Left colon (tissue), 2 donors: Measurements from ENCODE around the gene PACC1. TPM values are rescaled to one million over a fixed set of nuclear protein-coding genes. Genes with fewer than 3 reads are reported as not detected.

Source experiments
- ATAC-seq: fragments of 200-7000 bp; cut with Tn5 transposase; one replicate; pipeline ENCODE4 v1.9.1; 2020; ENCODE audit warnings: mild to moderate bottlenecking, moderate library complexity
- DNase-seq, 2 donors: peaks; one replicate each; pipeline ENCODE4 v3.0.0-alpha.2; 2020
- intact Hi-C, 2 donors: fragments of 100-400 bp; cut with DNase I in 1 of 2; cut with micrococcal nuclease in 1 of 2; formaldehyde crosslinking; loops; one replicate each; pipeline versions ENCODE4 v1.11.2 to v1.14.0; 2022; cut with DNase I, micrococcal nuclease
- long read RNA-seq: library from polyadenylated mRNA; unstranded; transcript quantifications from one replicate; pipeline ENCODE4 v2.0.0, GENCODE V29; 2021
- total RNA-seq, 2 donors: library from RNA; stranded (reverse); fragmentation: NEBNext Ultra II Directional; extraction: Animal tissue kit (Norgen Biotek cat#: 25700); gene quantifications; one replicate each; pipeline ENCODE4 v1.2.1, GENCODE V29; 2021
- donor health status: DM: no; HTN: no; CAD: no.
- donor health status: DM: yes; HTN: yes; CAD: no.

PACC1 gene
- 1 to 10 TPM; 2.8 to 2.9 TPM for total RNA-seq
- long read RNA-seq, partial matches to known transcripts: 0 of 6 reads
- long read RNA-seq, other reads (novel, unspliced or antisense): 2 of 6 reads

- ATAC-seq: peak; percentile 96
- peak; percentile 90 to 91 for DNase-seq
- intact Hi-C loops: no loop called here
These were observed at the start of gene PACC1 for GRCh38 chr1:212414328-212415106. TSS of gene PACC1 (minus strand) at chr1:212414886. CDS start at chr1:212414757, 129 bp downstream.

GRCh38 chr1:212463565-212464285 lies 49.0 kb upstream of the PACC1 start:
- intact Hi-C loops: no loop called here
- DNase-seq (no peak), ATAC-seq (no peak)

GRCh38 chr1:212461916-212462660 lies 47.4 kb upstream of the PACC1 start:
- intact Hi-C loops: no loop called here
- DNase-seq (no peak), ATAC-seq (no peak)

GRCh38 chr1:212460376-212460775 lies 45.7 kb upstream of the PACC1 start:
- intact Hi-C loops: no loop called here
- ATAC-seq (no peak), DNase-seq (no peak)

- ATAC-seq: no peak
- intact Hi-C loops: loop anchor here (5.0 to 10.0 kb wide), 3 partner anchors 85 to 405 kb away; no protein-coding TSS in a partner anchor
- DNase-seq: no peak
These were observed 45.0 kb upstream of the PACC1 start for GRCh38 chr1:212459656-212460055.

DNA sequence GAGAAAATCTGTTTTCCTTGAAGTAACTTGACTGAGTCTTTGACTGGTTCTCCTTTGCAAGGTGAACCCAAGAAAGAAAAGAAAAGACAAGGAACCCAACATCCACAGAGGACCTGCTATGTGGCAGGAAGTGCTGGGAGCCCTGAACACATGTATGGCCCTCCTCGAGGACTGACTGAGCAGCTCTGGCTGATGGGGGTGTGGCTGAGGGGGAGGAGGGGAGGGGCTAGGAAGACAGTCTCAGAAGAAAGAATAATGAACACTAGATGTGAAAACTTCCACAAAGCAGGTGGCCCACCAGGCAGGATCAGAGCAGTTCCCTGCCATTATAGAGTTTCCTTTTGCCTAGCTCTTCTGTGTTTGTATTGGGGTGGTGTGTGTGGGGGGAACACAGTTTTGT lies 44.1 kb upstream of the PACC1 start:
- no peak for ATAC-seq
- DNase-seq: no peak
- intact Hi-C loops: loop anchor here (5.0 to 10.0 kb wide), 3 partner anchors 84 to 404 kb away; no protein-coding TSS in a partner anchor

GRCh38 chr1:212457740-212458338 lies 43.2 kb upstream of the PACC1 start:
- DNase-seq (peak in 1 of 2 donors; percentile 51), ATAC-seq (peak; percentile 54)
- intact Hi-C loops: loop anchor here (5.0 to 10.0 kb wide), 3 partner anchors 83 to 403 kb away; no protein-coding TSS in a partner anchor

DNA sequence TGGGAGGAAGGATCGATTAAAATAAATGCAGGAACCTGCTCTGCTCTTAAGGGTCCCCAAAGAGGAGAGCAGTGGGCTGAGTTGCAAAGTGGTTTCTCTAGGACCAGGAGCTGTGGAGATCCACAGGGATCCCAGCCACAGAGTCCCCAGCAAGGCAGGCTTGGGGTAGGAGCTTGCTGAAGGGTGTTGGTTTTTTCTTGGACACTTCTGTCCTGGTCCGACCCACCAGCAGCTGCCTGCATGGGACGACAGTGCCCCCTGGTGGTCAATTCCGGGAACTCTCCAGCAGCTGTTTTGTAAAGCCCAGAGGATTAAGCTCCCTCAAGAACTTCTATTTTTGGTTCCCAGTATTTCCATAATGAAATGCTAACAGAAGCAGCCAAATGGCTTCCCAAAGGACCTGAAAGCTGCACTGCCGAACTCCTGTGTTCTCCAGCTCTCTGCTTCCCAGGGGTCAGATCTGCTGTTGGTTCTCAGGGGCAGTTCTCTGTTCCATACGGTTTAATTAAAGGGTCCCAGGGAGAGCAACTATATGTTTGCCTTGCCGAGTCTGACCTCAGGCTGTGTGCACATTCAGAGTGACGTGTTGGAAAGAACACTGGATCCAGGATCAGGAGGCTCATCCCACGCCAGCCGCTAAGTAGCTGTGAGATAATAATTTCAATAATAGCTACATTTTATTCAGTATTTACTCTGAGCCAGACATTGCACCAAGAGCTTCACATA lies 41.3 kb upstream of the PACC1 start:
- peak; percentile 84 for ATAC-seq
- intact Hi-C loops: loop anchor here (5.0 to 10.0 kb wide), 3 partner anchors 81 to 401 kb away; no protein-coding TSS in a partner anchor
- DNase-seq: peak; percentile 63 to 86

GRCh38 chr1:212455401-212455800 lies 40.7 kb upstream of the PACC1 start:
- DNase-seq (no peak), ATAC-seq (no peak)
- intact Hi-C loops: loop anchor here (5.0 to 10.0 kb wide), 3 partner anchors 81 to 401 kb away; no protein-coding TSS in a partner anchor

GRCh38 chr1:212454741-212455140 lies 40.1 kb upstream of the PACC1 start:
- intact Hi-C loops: loop anchor here (5.0 to 10.0 kb wide), 3 partner anchors 80 to 400 kb away; no protein-coding TSS in a partner anchor
- no peak for ATAC-seq

GRCh38 chr1:212453156-212453857 lies 38.6 kb upstream of the PACC1 start:
- intact Hi-C loops: loop anchor here (10.0 kb wide), 2 partner anchors 79 to 399 kb away; no protein-coding TSS in a partner anchor
- ATAC-seq (no peak), DNase-seq (no peak)

More at GRCh38 chr1:212454741-212455140, 40.1 kb upstream of the PACC1 start:
- no peak for DNase-seq

DNA sequence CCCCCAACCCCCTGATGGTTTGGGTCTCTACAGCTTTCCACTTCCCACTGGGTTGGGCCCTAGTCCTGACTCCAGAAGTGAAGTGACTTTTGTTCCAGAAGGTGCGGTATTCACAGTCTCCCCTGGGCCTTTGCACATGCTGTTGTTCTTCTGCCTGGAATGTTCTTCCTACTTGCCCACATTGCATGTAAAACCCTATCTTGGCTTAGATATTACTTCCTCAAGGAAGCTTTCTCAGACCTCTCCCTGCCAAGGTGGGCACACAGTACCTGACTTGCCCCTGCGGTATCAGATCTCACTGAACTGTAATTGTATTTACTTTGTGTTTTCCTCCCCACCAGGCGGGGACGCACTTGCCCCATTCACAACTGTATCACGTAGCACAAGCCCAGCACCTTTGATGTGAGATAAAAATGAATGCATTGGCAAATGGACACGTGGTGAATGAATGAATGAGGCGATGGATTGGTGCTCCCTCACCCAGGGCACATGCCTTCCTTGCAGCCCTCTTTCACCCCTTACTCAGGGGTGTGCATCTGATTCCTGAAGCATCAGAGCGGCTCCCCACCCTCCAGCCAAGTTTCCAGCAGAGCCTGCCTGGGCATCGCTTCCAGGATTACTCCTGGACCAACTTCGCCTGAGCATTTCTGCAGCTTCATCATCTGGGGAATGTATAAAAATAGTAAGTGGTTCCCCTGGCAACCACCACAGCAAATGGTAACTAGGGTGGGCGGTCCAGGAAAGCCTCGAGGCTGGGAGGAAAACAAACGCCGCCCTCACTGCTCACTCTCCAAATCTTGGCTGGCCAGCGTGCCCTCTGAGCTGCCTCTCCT lies 37.9 kb upstream of the PACC1 start:
- DNase-seq (no peak), ATAC-seq (no peak)
- intact Hi-C loops: loop anchor here (10.0 kb wide), 2 partner anchors 78 to 398 kb away; no protein-coding TSS in a partner anchor

GRCh38 chr1:212451416-212452322 lies 37.0 kb upstream of the PACC1 start:
- intact Hi-C loops: loop anchor here (10.0 kb wide), 2 partner anchors 77 to 397 kb away; no protein-coding TSS in a partner anchor
- ATAC-seq (no peak), DNase-seq (no peak)

DNA sequence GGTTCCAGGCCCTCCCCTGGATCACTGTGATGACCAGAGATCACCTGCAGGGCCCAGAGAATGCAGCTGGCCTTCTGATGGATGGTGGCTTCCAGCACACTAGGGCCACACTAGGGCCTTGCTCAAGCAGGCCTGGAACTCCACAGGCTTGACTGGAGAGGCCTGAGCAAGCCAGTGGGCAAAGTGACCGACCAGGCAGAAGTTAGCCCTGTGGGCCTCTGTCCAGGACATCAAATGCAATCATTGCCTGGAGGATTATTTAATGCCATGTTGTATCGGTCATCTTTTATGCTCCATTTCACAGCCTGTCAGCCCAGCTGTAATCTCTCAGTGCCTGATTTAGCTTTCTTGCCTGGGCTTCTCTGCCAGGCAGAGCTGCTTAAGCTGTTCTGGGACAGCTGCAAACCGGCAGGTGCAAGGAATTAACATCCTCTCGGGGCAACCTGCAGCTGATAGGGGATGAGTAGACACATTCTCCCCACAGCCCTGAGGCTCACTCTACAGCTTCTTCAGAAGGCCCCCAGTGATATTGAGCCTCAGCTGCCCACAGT lies 35.7 kb upstream of the PACC1 start:
- DNase-seq (no peak), ATAC-seq (no peak)
- intact Hi-C loops: loop anchor here (10.0 kb wide), 2 partner anchors 76 to 396 kb away; no protein-coding TSS in a partner anchor

- DNase-seq (no peak), ATAC-seq (no peak)
- intact Hi-C loops: no loop called here
These were observed 32.8 kb upstream of the PACC1 start for GRCh38 chr1:212447478-212447877.
